SU-DHL-6 (cell line): ENCODE data around the gene EHMT2.

Source experiments
- H2AFZ ChIP-seq: fragments of 200-600 bp; sonication (generic); 2 replicates; pipeline ENCODE4 v1.6.1; 2014; ENCODE audit warnings: low read depth, mild to moderate bottlenecking, moderate library complexity, mixed read lengths, antibody characterized with exemption, low read length; ENCODE audit not compliant: severe bottlenecking
- H3F3A ChIP-seq: fragments of 200-600 bp; shearing (Covaris generic); 2 replicates; pipeline ENCODE4 v1.6.0; 2016; ENCODE audit warnings: antibody characterized with exemption, mild to moderate bottlenecking; ENCODE audit not compliant: insufficient read depth
- H3K27ac ChIP-seq: fragments of 200-600 bp; sonication (generic); 2 replicates; pipeline ENCODE4 v1.5.1; 2016; ENCODE audit warnings: low read depth, mild to moderate bottlenecking, low read length, moderate library complexity, mixed read lengths
- H3K27me3 ChIP-seq: fragments of 200-600 bp; sonication (generic), shearing (Covaris generic); 2 replicates; pipeline ENCODE4 v1.6.0; 2014; ENCODE audit warnings: mild to moderate bottlenecking, low read length
- H3K36me3 ChIP-seq: fragments of 200-600 bp; sonication (generic); 2 replicates; pipeline ENCODE4 v1.6.1; 2014; ENCODE audit warnings: mild to moderate bottlenecking, low read length, mixed read lengths
- H3K4me2 ChIP-seq: fragments of 300-600, 200-600 bp; shearing (Covaris generic), sonication (generic); 2 replicates; pipeline ENCODE4 v1.6.0; 2014; ENCODE audit warnings: low read length, low read depth, mild to moderate bottlenecking; ENCODE audit not compliant: poor library complexity, severe bottlenecking
- H3K4me3 ChIP-seq: fragments of 200-600 bp; sonication (generic); 2 replicates; pipeline ENCODE4 v1.5.1; 2014; ENCODE audit warnings: antibody characterized with exemption, low read length, mild to moderate bottlenecking, mixed read lengths; ENCODE audit not compliant: insufficient read depth, poor library complexity, severe bottlenecking
- H3K79me2 ChIP-seq: fragments of 200-600 bp; sonication (generic); 2 replicates; pipeline ENCODE4 v1.6.1; 2014; ENCODE audit warnings: mild to moderate bottlenecking, low read length, moderate library complexity; ENCODE audit not compliant: insufficient read depth
- H3K9ac ChIP-seq: fragments of 200-600 bp; sonication (generic); 2 replicates; pipeline ENCODE4 v1.7.0; 2014; ENCODE audit warnings: mild to moderate bottlenecking, low read length
- H3K9me2 ChIP-seq: fragments of 200-600 bp; sonication (generic); replicated peaks from 2 replicates; pipeline ENCODE4 v1.6.1; 2014; ENCODE audit warnings: low read length; ENCODE audit not compliant: insufficient read depth
- H3K9me3 ChIP-seq: fragments of 200-600 bp; sonication (generic); 2 replicates; pipeline ENCODE4 v1.6.1; 2014; ENCODE audit warnings: low read length, mixed read lengths; ENCODE audit not compliant: insufficient read depth
- H4K20me1 ChIP-seq: fragments of 200-600 bp; sonication (generic); 2 replicates; pipeline ENCODE4 v1.6.1; 2014; ENCODE audit warnings: low read depth, mild to moderate bottlenecking, antibody characterized with exemption, low read length, moderate library complexity, mixed read lengths
- EZH2phosphoT487 ChIP-seq: fragments of 200-600 bp; sonication (generic), shearing (Covaris generic); conservative IDR thresholded peaks from 2 replicates; pipeline ENCODE4 v1.6.1; 2018; ENCODE audit warnings: mild to moderate bottlenecking, antibody characterized with exemption, low read length, moderate library complexity, mixed read lengths
- TF ChIP-seq, protein P1 (sequence below): fragments of 200-600 bp; sonication (generic); IDR thresholded peaks from one replicate; pipeline ENCODE4 v1.5.1; 2017; ENCODE audit warnings: antibody characterized with exemption, mild to moderate bottlenecking, low read length, moderate library complexity; ENCODE audit not compliant: insufficient read depth, poor library complexity, severe bottlenecking

The EHMT2 gene

DNA sequence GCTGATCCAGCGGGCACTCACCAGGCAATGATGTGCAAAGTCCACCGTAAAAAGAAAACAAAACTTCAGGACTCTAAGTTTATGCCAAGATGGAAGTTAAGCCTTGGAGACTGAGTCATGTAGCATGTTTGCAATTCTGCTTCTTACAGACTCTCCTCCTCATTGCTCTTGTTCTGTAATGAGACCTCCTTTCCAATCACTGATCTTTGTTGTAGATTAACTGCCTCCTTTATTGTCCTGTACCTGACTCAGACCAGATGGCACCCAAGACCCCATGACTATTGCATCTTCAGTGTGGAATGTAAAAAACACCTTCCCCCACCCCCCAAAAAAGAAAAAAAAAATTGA lies 46.0 kb downstream of the EHMT2 start:
- H3K27ac ChIP-seq = no peak overlapping the region
- no peak overlapping the region for H3K9ac ChIP-seq
- H3K36me3 ChIP-seq = no peaks in the 10 kb centered on the region
- H3K27me3 ChIP-seq = no peaks in the 10 kb centered on the region
- H4K20me1 ChIP-seq = no peaks in the 10 kb centered on the region
- TF ChIP-seq, protein P1, sequence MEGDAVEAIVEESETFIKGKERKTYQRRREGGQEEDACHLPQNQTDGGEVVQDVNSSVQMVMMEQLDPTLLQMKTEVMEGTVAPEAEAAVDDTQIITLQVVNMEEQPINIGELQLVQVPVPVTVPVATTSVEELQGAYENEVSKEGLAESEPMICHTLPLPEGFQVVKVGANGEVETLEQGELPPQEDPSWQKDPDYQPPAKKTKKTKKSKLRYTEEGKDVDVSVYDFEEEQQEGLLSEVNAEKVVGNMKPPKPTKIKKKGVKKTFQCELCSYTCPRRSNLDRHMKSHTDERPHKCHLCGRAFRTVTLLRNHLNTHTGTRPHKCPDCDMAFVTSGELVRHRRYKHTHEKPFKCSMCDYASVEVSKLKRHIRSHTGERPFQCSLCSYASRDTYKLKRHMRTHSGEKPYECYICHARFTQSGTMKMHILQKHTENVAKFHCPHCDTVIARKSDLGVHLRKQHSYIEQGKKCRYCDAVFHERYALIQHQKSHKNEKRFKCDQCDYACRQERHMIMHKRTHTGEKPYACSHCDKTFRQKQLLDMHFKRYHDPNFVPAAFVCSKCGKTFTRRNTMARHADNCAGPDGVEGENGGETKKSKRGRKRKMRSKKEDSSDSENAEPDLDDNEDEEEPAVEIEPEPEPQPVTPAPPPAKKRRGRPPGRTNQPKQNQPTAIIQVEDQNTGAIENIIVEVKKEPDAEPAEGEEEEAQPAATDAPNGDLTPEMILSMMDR = no peak
- TF ChIP-seq EZH2phosphoT487 = no peak
- peaks cover 3% of the 10 kb centered on the region; the same call in 1 of the 2 replicates for H3K9me3 ChIP-seq
- peaks cover 6% of the 10 kb centered on the region; the same call in 1 of the 2 replicates for H3F3A ChIP-seq
- no peak overlapping the region for H2AFZ ChIP-seq
- no peak overlapping the region for H3K4me3 ChIP-seq
- no peak overlapping the region for H3K4me2 ChIP-seq
- H3K9me2 ChIP-seq = no peaks in the 10 kb centered on the region
- no peaks in the 10 kb centered on the region for H3K79me2 ChIP-seq

DNA sequence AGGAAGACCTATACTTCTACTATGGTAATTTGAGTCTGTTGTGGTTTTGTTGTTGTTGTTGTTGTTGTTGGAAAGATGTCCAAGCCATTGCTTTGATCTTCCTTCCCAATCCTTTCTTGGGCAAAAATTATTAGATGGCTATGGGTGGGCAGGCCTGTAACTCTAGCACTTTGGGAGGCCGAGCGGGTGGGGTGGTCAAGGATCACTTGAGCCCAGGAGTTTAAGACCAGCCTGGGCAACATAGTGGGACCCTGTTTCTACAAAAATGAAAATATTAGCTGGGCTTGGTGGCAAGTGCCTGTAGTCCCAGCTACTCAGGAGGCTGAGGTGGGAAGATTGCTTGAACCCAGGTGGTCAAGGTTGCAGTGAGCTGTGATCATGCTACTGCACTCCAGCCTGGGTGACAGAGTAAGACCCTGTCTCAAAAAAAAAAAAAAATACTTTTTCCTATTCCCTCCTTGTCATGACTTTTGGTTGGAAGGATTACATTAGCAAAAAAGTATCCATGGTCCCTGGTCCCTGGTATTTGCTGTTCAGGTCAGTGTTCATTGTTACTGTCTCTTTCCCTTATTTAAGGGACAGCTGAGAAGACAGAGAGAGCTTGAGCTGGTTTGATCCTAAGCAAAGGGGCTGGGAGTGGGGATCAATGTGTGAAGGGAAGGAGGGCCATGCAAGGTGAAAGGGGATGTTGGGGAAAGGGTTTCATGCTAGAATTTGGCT lies 46.6 kb downstream of the EHMT2 start:
- Histone ChIP-seq H3K79me2 (no peaks in the 10 kb centered on the region), H3K9ac (no peak overlapping the region), H3K9me3 (peaks cover 3% of the 10 kb centered on the region; the same call in 1 of the 2 replicates), H4K20me1 (no peaks in the 10 kb centered on the region), H3K36me3 (no peaks in the 10 kb centered on the region), H3K4me2 (no peak overlapping the region), H3K9me2 (no peaks in the 10 kb centered on the region), H2AFZ (no peak overlapping the region), H3K27ac (no peak overlapping the region), H3K27me3 (no peaks in the 10 kb centered on the region), H3F3A (peaks cover 10% of the 10 kb centered on the region; the same call in 1 of the 2 replicates), H3K4me3 (no peak overlapping the region)
- no peak for TF ChIP-seq EZH2phosphoT487
- TF ChIP-seq, protein P1 = no peak

DNA sequence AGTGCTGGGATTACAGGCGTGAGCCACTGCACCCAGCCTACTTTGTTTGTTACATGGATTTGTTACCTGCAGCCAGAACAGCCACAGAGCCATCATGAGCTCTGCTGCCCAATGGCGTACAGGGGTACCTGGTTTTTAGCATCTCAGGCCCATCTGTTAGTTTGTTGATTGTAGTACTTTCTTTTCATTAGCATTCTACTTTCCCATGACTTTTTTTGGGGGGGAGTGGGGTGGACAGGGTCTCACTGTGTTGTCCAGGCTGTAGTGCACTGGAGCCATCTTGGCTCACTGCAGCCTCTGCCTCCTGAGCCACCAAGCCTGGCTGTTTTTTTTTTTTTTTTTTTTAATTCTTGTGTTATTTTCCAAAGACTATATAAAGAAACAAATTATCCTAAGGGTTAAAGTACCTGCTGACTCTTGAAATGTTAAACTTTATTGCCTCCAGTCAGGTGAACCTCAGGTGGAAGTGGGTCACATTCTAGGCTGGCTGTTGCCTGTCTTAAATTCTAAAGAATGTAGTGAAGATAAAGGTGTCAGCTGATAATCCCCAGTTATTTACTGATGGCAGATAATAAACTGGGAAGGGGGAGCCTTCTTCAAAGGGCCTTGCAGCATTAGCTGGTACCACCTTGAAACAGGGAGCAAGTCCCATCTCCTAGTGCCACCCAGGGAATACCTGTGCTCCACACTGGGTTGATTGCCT lies 50.1 kb downstream of the EHMT2 start:
- H3K79me2 ChIP-seq = no peaks in the 10 kb centered on the region
- no peaks in the 10 kb centered on the region for H3K9me3 ChIP-seq
- H3K4me2 ChIP-seq = no peak overlapping the region
- peaks cover 26% of the 10 kb centered on the region for H3F3A ChIP-seq
- H3K36me3 ChIP-seq = no peaks in the 10 kb centered on the region
- no peaks in the 10 kb centered on the region for H4K20me1 ChIP-seq
- H3K9ac ChIP-seq = no peak overlapping the region
- H3K4me3 ChIP-seq = no peak overlapping the region
- no peak overlapping the region for H3K27ac ChIP-seq
- no peak overlapping the region for H2AFZ ChIP-seq
- no peaks in the 10 kb centered on the region for H3K9me2 ChIP-seq
- no peak for TF ChIP-seq EZH2phosphoT487
- TF ChIP-seq, protein P1 = no peak
- H3K27me3 ChIP-seq = no peaks in the 10 kb centered on the region
